Neutrophil (primary cell): ENCODE measurements around the gene DET1.

Experiments
- H3K27ac ChIP-seq: fragments of 200-600 bp; sonication (generic); 2 replicates; pipeline ENCODE4 v1.5.1; 2016; ENCODE audit warnings: mild to moderate bottlenecking, moderate library complexity
- H3K27me3 ChIP-seq: fragments of 200-600 bp; sonication (generic); 2 replicates; pipeline ENCODE4 v1.6.0; 2016; ENCODE audit warnings: mild to moderate bottlenecking
- H3K36me3 ChIP-seq: fragments of 200-600 bp; sonication (generic); 2 replicates; pipeline ENCODE4 v1.5.1; 2017
- H3K4me1 ChIP-seq, 2 experiments: fragments of 200-600 bp in 1 of 2; sonication (generic) in 1 of 2; 1 replicate in 1 of 2; 2 replicates in 1 of 2; pipeline versions ENCODE4 v1.5.1 to v1.6.1; 2013 to 2016; ENCODE audit warnings: low read depth in 1 of 2, low read length in 1 of 2, mild to moderate bottlenecking in 1 of 2, moderate library complexity in 1 of 2; ENCODE audit not compliant: control insufficient read depth in 1 of 2, insufficient read depth in 1 of 2
- H3K4me3 ChIP-seq, 2 experiments: fragments of 200-600 bp in 1 of 2; sonication (generic) in 1 of 2; 1 replicate in 1 of 2; 2 replicates in 1 of 2; pipeline ENCODE4 v1.5.1; 2013 to 2016; ENCODE audit warnings: low read depth in 1 of 2, low read length in 1 of 2, mild to moderate bottlenecking in 1 of 2, moderate library complexity in 1 of 2
- H3K9me3 ChIP-seq: fragments of 200-600 bp; sonication (generic); 2 replicates; pipeline ENCODE4 v1.5.1; 2016
- TF ChIP-seq, protein P1 (sequence below): fragments of 200-600 bp; sonication (generic); IDR thresholded peaks from 2 replicates; pipeline ENCODE4 v1.5.1; 2016; ENCODE audit warnings: antibody characterized with exemption

Gene DET1

GRCh38 chr15:88579322-88579721 lies 32.8 kb upstream of the DET1 start:
- H3K4me3 ChIP-seq = no peak overlapping the region
- no peak overlapping the region for H3K27ac ChIP-seq
- no peaks in the 10 kb centered on the region for H3K9me3 ChIP-seq
- H3K36me3 ChIP-seq = no peaks in the 10 kb centered on the region
- no peaks in the 10 kb centered on the region for H3K4me1 ChIP-seq
- TF ChIP-seq, protein P1, sequence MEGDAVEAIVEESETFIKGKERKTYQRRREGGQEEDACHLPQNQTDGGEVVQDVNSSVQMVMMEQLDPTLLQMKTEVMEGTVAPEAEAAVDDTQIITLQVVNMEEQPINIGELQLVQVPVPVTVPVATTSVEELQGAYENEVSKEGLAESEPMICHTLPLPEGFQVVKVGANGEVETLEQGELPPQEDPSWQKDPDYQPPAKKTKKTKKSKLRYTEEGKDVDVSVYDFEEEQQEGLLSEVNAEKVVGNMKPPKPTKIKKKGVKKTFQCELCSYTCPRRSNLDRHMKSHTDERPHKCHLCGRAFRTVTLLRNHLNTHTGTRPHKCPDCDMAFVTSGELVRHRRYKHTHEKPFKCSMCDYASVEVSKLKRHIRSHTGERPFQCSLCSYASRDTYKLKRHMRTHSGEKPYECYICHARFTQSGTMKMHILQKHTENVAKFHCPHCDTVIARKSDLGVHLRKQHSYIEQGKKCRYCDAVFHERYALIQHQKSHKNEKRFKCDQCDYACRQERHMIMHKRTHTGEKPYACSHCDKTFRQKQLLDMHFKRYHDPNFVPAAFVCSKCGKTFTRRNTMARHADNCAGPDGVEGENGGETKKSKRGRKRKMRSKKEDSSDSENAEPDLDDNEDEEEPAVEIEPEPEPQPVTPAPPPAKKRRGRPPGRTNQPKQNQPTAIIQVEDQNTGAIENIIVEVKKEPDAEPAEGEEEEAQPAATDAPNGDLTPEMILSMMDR = no peak
- H3K27me3 ChIP-seq = peaks cover 10% of the 10 kb centered on the region

DNA sequence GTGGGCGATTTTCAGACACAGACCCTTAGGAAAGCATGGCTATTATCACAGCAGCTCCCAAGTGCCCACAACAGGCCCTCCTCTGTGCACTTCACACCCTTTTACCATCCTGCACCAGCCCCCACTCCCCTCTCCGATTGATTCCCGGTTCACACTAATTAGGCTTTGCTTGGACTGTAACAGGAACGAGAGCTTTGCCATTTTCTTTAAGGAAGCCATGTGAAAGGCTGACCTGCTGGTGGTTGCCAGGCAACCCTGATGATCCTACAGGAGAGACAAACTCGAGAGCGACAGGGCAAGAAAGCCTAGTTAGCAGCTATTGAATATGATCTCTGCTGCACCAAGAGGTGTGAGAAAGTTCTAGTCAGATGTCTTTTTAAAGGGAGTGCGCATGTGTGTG lies 28.2 kb upstream of the DET1 start:
- Histone ChIP-seq H3K9me3 (no peaks in the 10 kb centered on the region), H3K4me3 (no peak overlapping the region), H3K36me3 (no peaks in the 10 kb centered on the region), H3K27ac (no peak overlapping the region), H3K4me1 (no peaks in the 10 kb centered on the region), H3K27me3 (peaks cover 14% of the 10 kb centered on the region)
- TF ChIP-seq, protein P1 = no peak

- Histone ChIP-seq H3K9me3 (no peaks in the 10 kb centered on the region), H3K4me1 (no peaks in the 10 kb centered on the region), H3K4me3 (no peak overlapping the region), H3K36me3 (no peaks in the 10 kb centered on the region), H3K27me3 (peaks cover 17% of the 10 kb centered on the region), H3K27ac (no peak overlapping the region)
- TF ChIP-seq, protein P1 = no peak
Observed at GRCh38 chr15:88574077-88574476, 27.6 kb upstream of the DET1 start.

- Histone ChIP-seq H3K4me1 (no peaks in the 10 kb centered on the region), H3K9me3 (no peaks in the 10 kb centered on the region), H3K27me3 (peaks cover 26% of the 10 kb centered on the region), H3K4me3 (no peak overlapping the region), H3K27ac (no peak overlapping the region), H3K36me3 (no peaks in the 10 kb centered on the region)
- TF ChIP-seq, protein P1 = no peak
Observed at GRCh38 chr15:88571852-88572259, 25.4 kb upstream of the DET1 start.

DNA sequence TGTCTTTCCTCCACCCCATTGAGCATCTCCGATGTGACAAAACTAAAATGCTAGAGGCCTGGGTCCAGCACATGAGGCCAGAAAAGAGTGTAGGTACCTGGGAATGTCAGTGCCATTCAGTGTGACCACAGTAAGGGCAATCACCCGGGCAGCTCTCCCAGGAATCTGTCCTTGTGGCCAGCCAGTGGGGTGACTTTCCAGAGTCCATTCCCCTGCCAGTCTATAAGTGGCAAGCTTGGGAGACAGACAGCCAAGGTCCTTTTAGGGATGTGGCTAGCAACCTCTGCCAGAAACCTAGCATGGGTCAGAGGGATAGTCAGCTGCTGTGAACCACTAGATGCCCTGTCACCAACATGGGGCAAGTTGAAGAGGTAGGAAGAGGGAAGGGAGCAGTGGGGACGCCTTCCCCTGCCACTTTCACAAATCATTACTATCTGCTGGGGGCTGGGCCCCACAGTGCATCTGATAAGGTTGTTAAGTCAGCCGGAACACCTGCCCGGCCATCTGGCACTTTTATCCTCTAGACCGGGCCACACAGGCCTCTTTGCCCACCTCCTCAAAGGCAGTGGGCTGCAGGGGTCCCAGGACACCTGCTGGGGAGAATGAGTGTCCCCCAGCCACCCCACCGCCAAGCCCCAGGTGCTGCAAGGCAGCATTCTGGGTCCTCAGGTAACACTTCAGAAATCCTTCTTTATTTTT lies 24.8 kb upstream of the DET1 start:
- no peaks in the 10 kb centered on the region for H3K4me1 ChIP-seq
- H3K27ac ChIP-seq = no peak overlapping the region
- TF ChIP-seq, protein P1 = no peak
- no peaks in the 10 kb centered on the region for H3K36me3 ChIP-seq
- no peaks in the 10 kb centered on the region for H3K9me3 ChIP-seq
- no peak overlapping the region for H3K4me3 ChIP-seq
- peaks cover 28% of the 10 kb centered on the region for H3K27me3 ChIP-seq
